Liver (tissue), 9 donors: ENCODE measurements around the gene ING3. TPM values are rescaled to one million over a fixed set of nuclear protein-coding genes. Genes with fewer than 3 reads are reported as not detected.

Source experiments
- DNase-seq: peaks from one replicate; pipeline ENCODE4 v3.0.0-alpha.2; 2017; ENCODE audit warnings: low spot score
- H3K27ac ChIP-seq, 2 donors: one replicate each; pipeline ENCODE4 v1.7.0; 2013; ENCODE audit warnings: inconsistent platforms in 2 of 2, low read length in 2 of 2, control low read depth in 1 of 2, low read depth in 1 of 2, mild to moderate bottlenecking in 1 of 2
- H3K27me3 ChIP-seq, 4 donors: one replicate each; pipeline versions ENCODE4 v1.6.1 to v1.7.0; 2013; ENCODE audit warnings: low read length in 3 of 4, inconsistent platforms in 1 of 4, mild to moderate bottlenecking in 1 of 4, moderate library complexity in 1 of 4; ENCODE audit not compliant: control insufficient read depth in 4 of 4, insufficient read depth in 4 of 4
- H3K36me3 ChIP-seq, 4 donors: one replicate each; pipeline versions ENCODE4 v1.6.1 to v1.7.0; 2013; ENCODE audit warnings: low read length in 3 of 4, mild to moderate bottlenecking in 3 of 4, low read depth in 1 of 4, moderate library complexity in 1 of 4; ENCODE audit not compliant: control insufficient read depth in 4 of 4, insufficient read depth in 3 of 4
- H3K4me1 ChIP-seq, 4 donors: one replicate each; pipeline versions ENCODE4 v1.6.1 to v1.7.0; 2013; ENCODE audit warnings: low read length in 3 of 4, mild to moderate bottlenecking in 3 of 4, moderate library complexity in 1 of 4; ENCODE audit not compliant: control insufficient read depth in 4 of 4, insufficient read depth in 4 of 4
- H3K4me3 ChIP-seq, 3 donors: one replicate each; pipeline versions ENCODE4 v1.6.1 to v1.7.0; 2013; ENCODE audit warnings: low read length in 3 of 3, control low read depth in 1 of 3, low read depth in 1 of 3, mild to moderate bottlenecking in 1 of 3
- H3K9ac ChIP-seq, 2 donors: one replicate each; pipeline ENCODE4 v1.7.0; 2013; ENCODE audit warnings: low read length in 2 of 2, mild to moderate bottlenecking in 2 of 2, moderate library complexity in 2 of 2, control low read depth in 1 of 2, low read depth in 1 of 2
- H3K9me3 ChIP-seq, 4 donors: one replicate each; pipeline versions ENCODE4 v1.6.1 to v1.7.0; 2013; ENCODE audit warnings: low read length in 3 of 4; ENCODE audit not compliant: control insufficient read depth in 4 of 4
- ATF3 ChIP-seq: IDR thresholded peaks from 2 replicates; pipeline ENCODE4 v1.6.1; 2016; ENCODE audit warnings: antibody characterized with exemption
- CTCF ChIP-seq: fragments of 150-350 bp; IDR thresholded peaks from 2 replicates; pipeline ENCODE4 v1.5.1; 2017; ENCODE audit warnings: improper control_type of control experiment, low read depth, low read length; ENCODE audit not compliant: missing input control
- EGR1 ChIP-seq, 2 donors: IDR thresholded peaks; 2 replicates each; pipeline ENCODE4 v1.6.1; 2016 to 2018; ENCODE audit warnings: antibody characterized with exemption in 2 of 2, low read depth in 2 of 2
- FOXA1 ChIP-seq: IDR thresholded peaks from 2 replicates; pipeline ENCODE4 v1.6.1; 2016; ENCODE audit warnings: antibody characterized with exemption
- FOXA2 ChIP-seq: IDR thresholded peaks from 2 replicates; pipeline ENCODE4 v1.6.1; 2016; ENCODE audit warnings: antibody characterized with exemption
- GABPA ChIP-seq, 2 donors: IDR thresholded peaks in 1 of 2; conservative IDR thresholded peaks in 1 of 2; 2 replicates each; pipeline ENCODE4 v1.6.1; 2016; ENCODE audit warnings: antibody characterized with exemption in 2 of 2, mild to moderate bottlenecking in 1 of 2, moderate library complexity in 1 of 2
- HNF4A ChIP-seq, 2 donors: conservative IDR thresholded peaks; 2 replicates each; pipeline ENCODE4 v1.6.1; 2016; ENCODE audit warnings: antibody characterized with exemption in 2 of 2, mild to moderate bottlenecking in 2 of 2
- HNF4G ChIP-seq: IDR thresholded peaks from 2 replicates; pipeline ENCODE4 v1.6.1; 2016; ENCODE audit warnings: antibody characterized with exemption
- JUND ChIP-seq, 2 donors: IDR thresholded peaks; 2 replicates each; pipeline ENCODE4 v1.6.1; 2016; ENCODE audit warnings: antibody characterized with exemption in 2 of 2
- MAX ChIP-seq: IDR thresholded peaks from 2 replicates; pipeline ENCODE4 v1.6.1; 2016; ENCODE audit warnings: antibody characterized with exemption
- NR2F2 ChIP-seq: IDR thresholded peaks from 2 replicates; pipeline ENCODE4 v1.6.1; 2016; ENCODE audit warnings: antibody characterized with exemption
- RAD21 ChIP-seq, 2 donors: IDR thresholded peaks; 2 replicates each; pipeline ENCODE4 v1.6.1; 2016; ENCODE audit warnings: antibody characterized with exemption in 2 of 2, mild to moderate bottlenecking in 2 of 2
- REST ChIP-seq: IDR thresholded peaks from 2 replicates; pipeline ENCODE4 v1.6.1; 2016; ENCODE audit warnings: antibody characterized with exemption, mild to moderate bottlenecking
- RXRA ChIP-seq, 2 donors: IDR thresholded peaks; 2 replicates each; pipeline ENCODE4 v1.6.1; 2017 to 2018; ENCODE audit warnings: antibody characterized with exemption in 2 of 2, mild to moderate bottlenecking in 1 of 2
- SP1 ChIP-seq: IDR thresholded peaks from 2 replicates; pipeline ENCODE4 v1.6.1; 2018; ENCODE audit warnings: antibody characterized with exemption, mild to moderate bottlenecking
- TAF1 ChIP-seq: conservative IDR thresholded peaks from 2 replicates; pipeline ENCODE4 v1.6.1; 2016; ENCODE audit warnings: antibody characterized with exemption, mild to moderate bottlenecking
- YY1 ChIP-seq: IDR thresholded peaks from 2 replicates; pipeline ENCODE4 v1.6.1; 2016; ENCODE audit warnings: antibody characterized with exemption, mild to moderate bottlenecking
- ZBTB33 ChIP-seq: IDR thresholded peaks from 2 replicates; pipeline ENCODE4 v1.6.1; 2016; ENCODE audit warnings: antibody characterized with exemption
- WGBS: extraction: QIAGEN DNeasy Blood & Tissue Kit; methylation state at CpG from one replicate; pipeline ENCODE4 v1.1.7; 2013; 5-methylcytosine and 5-hydroxymethylcytosine counted together
- polyA plus RNA-seq, 2 donors: library from polyadenylated mRNA; stranded (reverse) in 1 of 2; unstranded in 1 of 2; fragments of 200-250 nt in 1 of 2; fragments of >200 nt in 1 of 2; fragmentation: Nextera tagmentation in 1 of 2; extraction: Ambion mirVana in 1 of 2; gene quantifications; one replicate each; pipeline versions ENCODE4 v1.2.1 to v1.2.3, GENCODE V29; 2013 to 2015
- total RNA-seq, 2 donors: library from RNA; depleted of rRNA; stranded (reverse); fragments of >200 nt; gene quantifications; one replicate each; pipeline ENCODE4 v1.2.3, GENCODE V29; 2014
- donor health status: healthy.
- donor health status: healthy.
- donor health status: healthy.
- donor health status: healthy.
- donor health status: healthy.

The ING3 gene
- total and polyA plus RNA-seq, 4 donors, result 3.8 to 14.0 (median 10.9) TPM

GRCh38 chr7:120988591-120989256, 38.1 kb downstream of the ING3 start, which contains the start of gene CPED1:
Gene CPED1 (plus strand): TSS chr7:120988711. CDS start chr7:120989622, 911 bp downstream.
- H3K4me3 ChIP-seq, result peak within 1 kb of the TSS; percentile 61 to 91 (median 76)
- H3K9ac ChIP-seq, result peak within 1 kb of the TSS; percentile 97 to 98
- H3K4me1 ChIP-seq, result peaks cover 0 to 28% (median 13%) of the 10 kb centered on the region in 4 donors
- H3K27me3 ChIP-seq, result no peaks in the 10 kb centered on the region
- no peaks in the 10 kb centered on the region for H3K9me3 ChIP-seq
- H3K27ac ChIP-seq, result peak within 1 kb of the TSS; percentile 95 to 99
- peak; percentile 76 for DNase-seq
- under 1% methylated on average over 27 of the region's 27 CpGs for WGBS
- H3K36me3 ChIP-seq, result no peaks in the 10 kb centered on the region
- TF ChIP-seq MAX, result no peak
- TF ChIP-seq ATF3, result peak; percentile 89
- peak; percentile 84 for TF ChIP-seq SP1
- TF ChIP-seq ZBTB33, result peak; percentile 44
- peak; percentile 88 for TF ChIP-seq REST
- peak; percentile 85 for TF ChIP-seq HNF4A (conservative IDR thresholded peaks at IDR 0.05)
- peak; percentile 4 to 59 for TF ChIP-seq RXRA (IDR thresholded peaks at IDR 0.05)
- peak; percentile 76 to 81 for TF ChIP-seq EGR1 (IDR thresholded peaks at IDR 0.05; ENCODE audit: low read depth in 2 of 2)
- TF ChIP-seq YY1, result peak; percentile 75
- TF ChIP-seq TAF1, result peak; percentile 83
- TF ChIP-seq NR2F2, result no peak
- peak; percentile 65 for TF ChIP-seq HNF4G
- TF ChIP-seq RAD21 (IDR thresholded peaks at IDR 0.05), result peak; percentile 49 to 51
- peak in 1 of 2 donors; percentile 55 for TF ChIP-seq GABPA (IDR thresholded peaks at IDR 0.05 in 1 of 2, conservative IDR thresholded peaks at IDR 0.05 in 1 of 2)
- TF ChIP-seq FOXA1, result peak; percentile 78
- no peak for TF ChIP-seq FOXA2
- TF ChIP-seq JUND (IDR thresholded peaks at IDR 0.05), result peak; percentile 27 to 57
- no peak for TF ChIP-seq CTCF
